HG02678 (cell line): ENCODE measurements around the gene ISX.
A peak's percentile ranks its signal among the peaks of the same experiment; 100 is the strongest.

Source experiments
- ATAC-seq: cut with Tn5 transposase; IDR thresholded peaks from one replicate; pipeline ENCODE4 v1.9.1; 2021; ENCODE audit warnings: mild to moderate bottlenecking, moderate library complexity; ENCODE audit not compliant: unreplicated experiment

ISX gene

GRCh38 chr22:35051791-35052190, 14.2 kb upstream of the ISX start:
- no peak for ATAC-seq

- no peak for ATAC-seq
These were observed 12.7 kb upstream of the ISX start for GRCh38 chr22:35053060-35053835.

GRCh38 chr22:35054064-35054463, 11.9 kb upstream of the ISX start:
- no peak for ATAC-seq

GRCh38 chr22:35056486-35056885, 9.5 kb upstream of the ISX start:
- ATAC-seq = no peak

GRCh38 chr22:35057155-35057554, 8.8 kb upstream of the ISX start:
- no peak for ATAC-seq

- ATAC-seq = no peak
These were observed 6.3 kb upstream of the ISX start for GRCh38 chr22:35059632-35060031.

GRCh38 chr22:35064664-35065063, 1.3 kb upstream of the ISX start:
- no peak for ATAC-seq

- ATAC-seq = no peak
These were observed 775 bp upstream of the ISX start for GRCh38 chr22:35065183-35065582.

GRCh38 chr22:35066768-35067167, 810 bp downstream of the ISX start:
- ATAC-seq = no peak

- ATAC-seq = no peak
These were observed 3.6 kb downstream of the ISX start for GRCh38 chr22:35069541-35069940.

GRCh38 chr22:35070451-35071093, 4.6 kb downstream of the ISX start:
- no peak for ATAC-seq

GRCh38 chr22:35071784-35072183, 5.8 kb downstream of the ISX start:
- ATAC-seq = no peak

- ATAC-seq = no peak
These were observed 7.0 kb downstream of the ISX start for GRCh38 chr22:35072925-35073324.

- no peak for ATAC-seq
These were observed 8.6 kb downstream of the ISX start for GRCh38 chr22:35074583-35074982.

GRCh38 chr22:35076630-35077029, 10.7 kb downstream of the ISX start:
- no peak for ATAC-seq

GRCh38 chr22:35085621-35086020, 19.7 kb downstream of the ISX start:
- ATAC-seq = no peak

GRCh38 chr22:35089139-35089538, 23.2 kb downstream of the ISX start:
- ATAC-seq = peak; percentile 40

GRCh38 chr22:35092406-35092805, 26.4 kb downstream of the ISX start:
- ATAC-seq = no peak

- ATAC-seq = no peak
These were observed 33.0 kb downstream of the ISX start for GRCh38 chr22:35098921-35099320.

GRCh38 chr22:35099883-35100282, 33.9 kb downstream of the ISX start:
- no peak for ATAC-seq

- no peak for ATAC-seq
These were observed 36.7 kb downstream of the ISX start for GRCh38 chr22:35102663-35103062.

- no peak for ATAC-seq
These were observed 37.8 kb downstream of the ISX start for GRCh38 chr22:35103761-35104160.

- ATAC-seq = no peak
These were observed 38.5 kb downstream of the ISX start for GRCh38 chr22:35104491-35104890.
